Fibroblast of skin of scalp (primary cell): Measurements from ENCODE around the gene RNF187.
"Not testable (repeated sequence)": the region's sequence is repeated elsewhere in the genome, so short reads cannot be mapped to it uniquely, and the experiment has no call there.

Experiments
- DNase-seq: peaks from one replicate; pipeline ENCODE4 v3.0.0-alpha.2; 2013

Gene RNF187

GRCh38 chr1:228488818-228489674 lies 1.9 kb downstream of the RNF187 start:
- no peak for DNase-seq

- peak; percentile 85 for DNase-seq
These were observed 3.2 kb downstream of the RNF187 start for GRCh38 chr1:228490120-228491078.

GRCh38 chr1:228493141-228494043 lies 6.2 kb downstream of the RNF187 start:
- DNase-seq: no peak

GRCh38 chr1:228494044-228494353 lies 6.8 kb downstream of the RNF187 start:
- DNase-seq: no peak

- no peak for DNase-seq
These were observed 7.2 kb downstream of the RNF187 start for GRCh38 chr1:228494391-228494790.

GRCh38 chr1:228494970-228495853 lies 8.0 kb downstream of the RNF187 start:
- no peak for DNase-seq

- no peak for DNase-seq
These were observed 8.9 kb downstream of the RNF187 start for GRCh38 chr1:228496084-228496483.

GRCh38 chr1:228496494-228496893 lies 9.3 kb downstream of the RNF187 start:
- no peak for DNase-seq

- no peak for DNase-seq
These were observed 10.0 kb downstream of the RNF187 start for GRCh38 chr1:228497206-228497605.

GRCh38 chr1:228497817-228498216 lies 10.6 kb downstream of the RNF187 start:
- no peak for DNase-seq

- DNase-seq: no peak
These were observed 13.1 kb downstream of the RNF187 start for GRCh38 chr1:228500143-228500734.

- DNase-seq: peak; percentile 84
These were observed 14.0 kb downstream of the RNF187 start for GRCh38 chr1:228500901-228501871.

GRCh38 chr1:228502522-228502921 lies 15.3 kb downstream of the RNF187 start:
- DNase-seq: no peak

- DNase-seq: not testable (repeated sequence)
These were observed 18.8 kb downstream of the RNF187 start for GRCh38 chr1:228505944-228506343.

GRCh38 chr1:228507961-228508652 lies 20.9 kb downstream of the RNF187 start:
- DNase-seq: no peak

GRCh38 chr1:228508840-228509415 lies 21.7 kb downstream of the RNF187 start:
- no peak for DNase-seq

- no peak for DNase-seq
These were observed 23.1 kb downstream of the RNF187 start for GRCh38 chr1:228510101-228510802.

GRCh38 chr1:228510803-228511413 lies 23.7 kb downstream of the RNF187 start:
- no peak for DNase-seq
